Kasumi-1 (cell line): ENCODE data around the gene SCAP.
A peak's percentile ranks its signal among the peaks of the same experiment; 100 is the strongest.
"Not testable (repeated sequence)": the region's sequence is repeated elsewhere in the genome, so short reads cannot be mapped to it uniquely, and the experiment has no call there.

Experiments
- DNase-seq, 2 experiments: peaks; one replicate each; lab custom pipeline; 2025; lab: John Stamatoyannopoulos, UW

Gene SCAP

GRCh38 chr3:47475570-47476329 lies at the start of gene SCAP:
SCAP (minus strand) TSS chr3:47475941; CDS start chr3:47442993, 32,948 bp downstream.
- DNase-seq, result peak; percentile 80 to 87

- DNase-seq, result peak; percentile 30 to 40
These were observed 47.8 kb upstream of the SCAP start for GRCh38 chr3:47523310-47524073.

DNA sequence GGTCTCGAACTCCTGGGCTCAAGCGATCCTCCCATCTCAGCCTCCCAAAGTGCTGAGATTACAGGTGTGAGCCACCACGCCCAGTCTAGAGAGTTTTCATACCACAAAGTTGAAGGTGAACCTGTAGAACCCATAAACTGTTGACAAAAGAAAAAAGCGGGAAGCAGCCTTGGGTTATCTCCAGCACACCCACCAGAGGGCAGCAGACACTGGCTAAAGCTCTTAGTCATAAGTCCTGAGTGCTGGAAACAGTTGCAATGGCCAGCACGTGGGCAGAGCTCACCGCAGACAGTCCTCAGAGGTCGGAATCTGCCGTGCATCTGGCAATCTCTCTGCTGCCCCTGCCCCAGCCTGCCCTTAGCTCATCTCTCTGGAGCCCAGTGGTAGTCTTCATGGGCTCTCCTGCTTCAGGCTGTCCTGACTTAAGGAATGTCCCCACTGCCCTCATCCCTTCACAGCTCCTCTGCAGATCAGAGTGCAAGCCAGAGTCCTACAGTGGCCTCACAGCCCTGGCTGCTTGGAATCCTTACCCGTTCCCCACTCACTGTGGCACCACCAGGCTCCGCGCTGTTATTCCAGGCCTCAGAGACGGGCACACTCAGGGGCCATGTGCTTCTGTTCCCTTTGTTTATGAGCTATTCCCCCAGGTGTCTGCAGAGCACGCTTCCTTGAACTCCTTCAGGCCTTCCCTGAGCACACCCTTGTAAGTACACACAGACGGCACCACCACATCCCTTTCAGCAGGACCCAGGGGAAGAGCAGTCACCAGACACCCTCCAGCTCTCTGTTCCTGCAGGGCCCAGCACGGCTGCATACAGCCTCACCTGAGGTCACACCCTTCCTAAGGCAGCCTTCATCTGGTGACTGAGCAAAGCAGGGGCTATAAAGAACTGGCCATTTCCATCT lies 46.6 kb upstream of the SCAP start:
- DNase-seq, result peak; percentile 90 to 95

GRCh38 chr3:47520756-47521155 lies 45.0 kb upstream of the SCAP start:
- DNase-seq, result no peak

DNA sequence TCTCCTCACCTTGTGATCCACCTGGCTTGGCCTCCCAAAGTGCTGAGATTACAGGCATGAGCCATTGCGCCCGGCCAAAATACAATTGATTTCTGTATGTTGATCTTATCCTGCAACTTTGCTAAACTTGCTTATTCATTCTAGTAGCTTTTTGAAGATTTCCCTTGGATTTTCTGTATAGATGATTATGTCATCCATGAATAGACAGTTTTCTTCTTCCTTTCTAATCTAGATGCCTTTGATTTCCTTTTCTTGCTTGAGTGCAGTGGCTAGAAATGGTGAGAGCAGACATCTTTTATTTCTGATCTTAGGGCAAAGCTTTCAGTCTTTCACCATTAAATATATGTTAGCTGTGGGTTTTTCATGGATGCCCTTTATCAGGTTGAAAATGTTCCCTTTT lies 42.2 kb upstream of the SCAP start:
- DNase-seq, result no peak

GRCh38 chr3:47515864-47516319 lies 40.2 kb upstream of the SCAP start:
- no peak for DNase-seq

DNA sequence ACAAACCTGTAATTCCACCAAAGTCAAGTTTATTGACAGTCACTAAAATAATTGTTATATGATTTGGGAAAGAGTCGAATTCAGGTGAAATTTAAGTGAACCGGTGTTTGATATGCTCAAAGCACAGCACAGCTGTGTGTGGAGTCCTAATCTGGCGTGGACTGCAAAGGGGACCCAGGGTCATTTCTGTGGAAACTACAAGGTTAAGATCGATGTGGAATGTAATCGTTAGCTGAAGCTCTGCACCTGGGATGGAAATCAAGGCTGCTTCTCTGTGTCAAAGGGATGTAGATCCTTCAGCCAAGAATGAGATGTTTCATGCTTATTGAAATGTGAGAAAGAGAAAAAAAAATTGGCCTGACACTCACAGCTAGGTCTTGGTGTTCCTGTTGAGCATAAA lies 39.4 kb upstream of the SCAP start:
- no peak for DNase-seq

DNA sequence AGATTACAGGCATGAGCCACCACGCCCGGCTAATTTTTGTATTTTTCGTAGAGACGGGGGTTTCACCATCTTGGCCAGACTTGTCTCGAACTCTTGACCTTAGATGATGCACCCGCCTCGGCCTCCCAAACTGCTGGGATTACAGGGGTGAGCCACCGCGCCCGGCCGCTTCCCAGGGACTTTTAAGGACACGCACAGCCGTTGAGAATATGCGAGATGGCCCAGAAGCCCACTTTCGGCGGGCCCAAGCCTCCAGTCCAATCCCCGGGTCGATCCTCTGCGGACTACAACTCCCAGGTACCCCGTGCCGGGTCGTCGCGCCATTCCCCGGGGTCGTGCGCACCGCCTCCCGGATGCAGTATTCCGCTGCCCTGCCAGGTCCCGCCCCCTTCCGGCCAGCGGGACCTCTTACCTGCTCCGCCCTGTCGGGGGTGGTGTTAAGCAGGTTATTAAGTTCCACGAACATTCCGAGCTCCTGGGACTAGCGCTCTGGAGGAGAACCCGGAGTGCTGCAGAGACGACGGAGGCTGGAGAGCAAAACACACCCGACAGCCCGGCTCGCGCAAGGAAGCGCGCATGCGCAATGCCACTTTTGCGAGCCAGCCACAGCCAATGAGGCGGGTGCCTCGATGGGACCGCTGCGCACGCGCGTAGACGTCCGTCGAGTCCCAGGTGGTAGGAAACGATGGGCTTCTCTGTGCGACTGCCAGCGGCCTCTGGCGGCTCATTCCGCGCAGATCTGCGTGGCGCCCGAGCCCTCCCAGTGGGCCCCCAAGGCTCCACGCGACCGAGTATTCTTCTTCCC lies 37.6 kb upstream of the SCAP start, which contains the start of gene ELP6:
Gene ELP6 (minus strand): TSS at position 588 of the 805 bp plus-strand sequence. CDS start 122 bp downstream, at position 466.
- DNase-seq, result peak; percentile 95

- DNase-seq, result peak in 1 of 2 experiments; percentile 12
These were observed 36.8 kb upstream of the SCAP start for GRCh38 chr3:47512416-47513124.

DNA sequence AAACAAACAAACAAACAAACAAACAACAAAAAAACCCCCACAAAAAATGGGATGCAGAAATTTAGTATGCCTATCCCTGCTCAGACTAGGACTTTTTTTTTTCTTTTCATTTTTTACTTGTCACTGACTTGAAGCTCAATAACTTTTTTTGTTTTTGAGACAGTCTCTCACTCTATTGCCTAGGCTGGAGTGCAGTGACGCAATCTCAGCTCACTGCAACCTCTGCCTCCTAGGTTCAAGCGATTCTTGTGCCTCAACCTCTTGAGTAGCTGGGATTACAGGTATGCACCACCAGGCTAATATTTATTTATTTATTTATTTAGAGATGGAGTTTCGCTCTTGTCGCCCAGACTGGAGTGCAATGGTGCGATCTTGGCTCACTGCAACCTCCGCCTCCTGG lies 29.5 kb upstream of the SCAP start:
- not testable (repeated sequence) for DNase-seq

GRCh38 chr3:47504113-47504512 lies 28.4 kb upstream of the SCAP start:
- DNase-seq, result no peak

GRCh38 chr3:47503033-47503432 lies 27.3 kb upstream of the SCAP start:
- DNase-seq, result no peak

DNA sequence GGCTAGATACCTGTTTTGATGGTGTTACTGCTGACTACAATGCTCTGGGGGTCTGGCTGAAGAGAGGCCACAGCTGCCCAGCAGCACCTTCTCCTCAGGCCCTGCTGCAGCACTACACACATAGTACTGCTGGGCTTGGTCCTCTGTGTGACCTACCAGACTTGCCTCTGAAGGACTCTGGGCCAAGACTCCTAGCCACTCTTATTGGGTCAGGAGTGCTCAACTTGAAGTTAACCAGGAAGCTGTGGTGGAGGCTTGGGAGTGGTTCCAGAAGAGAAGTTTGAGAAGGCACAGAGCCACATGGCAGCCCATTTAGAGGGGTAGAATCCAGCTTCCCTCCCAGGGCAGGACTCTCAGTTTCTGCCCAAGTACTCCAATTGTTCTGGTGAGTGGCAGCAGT lies 21.2 kb upstream of the SCAP start:
- no peak for DNase-seq

DNA sequence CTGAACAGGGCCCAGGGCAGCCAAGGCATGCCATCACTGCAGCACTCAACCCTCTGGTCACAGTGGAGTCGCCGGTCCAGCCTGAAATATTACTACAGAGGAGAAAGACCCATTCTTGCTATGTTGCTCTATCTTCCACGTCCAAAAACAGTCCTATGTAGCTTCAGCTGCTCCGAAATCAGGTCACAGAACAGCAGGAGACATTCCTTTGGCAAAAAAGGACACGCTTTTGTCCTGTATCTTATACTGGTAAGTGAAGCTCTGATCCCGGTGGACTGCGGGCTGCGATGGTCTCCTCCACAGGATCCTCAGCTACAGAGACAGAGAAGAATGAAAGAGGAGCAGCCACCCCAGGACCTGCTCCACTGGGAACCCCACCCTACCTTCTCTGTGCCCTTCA lies 20.1 kb upstream of the SCAP start:
- DNase-seq, result no peak

- no peak for DNase-seq
These were observed 19.4 kb upstream of the SCAP start for GRCh38 chr3:47495111-47495510.

GRCh38 chr3:47491777-47492176 lies 16.0 kb upstream of the SCAP start:
- DNase-seq, result no peak

DNA sequence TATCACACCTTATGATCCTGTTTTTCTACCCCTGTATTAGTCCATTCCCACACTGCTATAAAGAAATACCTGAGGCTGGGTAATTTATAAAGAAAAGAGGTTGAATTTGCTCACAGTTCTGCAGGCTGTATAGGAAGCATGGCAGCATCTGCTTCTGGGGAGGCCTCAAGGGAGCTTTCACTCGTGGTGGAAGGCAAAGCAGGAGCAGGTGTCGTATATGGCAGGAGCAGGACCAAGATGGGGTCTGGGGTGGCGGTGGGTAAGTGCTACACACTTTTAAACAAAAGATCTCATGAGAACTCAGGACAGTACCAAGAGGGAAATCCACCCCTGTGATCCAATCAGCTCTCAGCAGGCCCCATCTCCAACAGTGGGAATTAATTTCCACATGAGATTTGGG lies 15.4 kb upstream of the SCAP start:
- DNase-seq, result no peak

- no peak for DNase-seq
These were observed 11.5 kb upstream of the SCAP start for GRCh38 chr3:47487265-47487664.

DNA sequence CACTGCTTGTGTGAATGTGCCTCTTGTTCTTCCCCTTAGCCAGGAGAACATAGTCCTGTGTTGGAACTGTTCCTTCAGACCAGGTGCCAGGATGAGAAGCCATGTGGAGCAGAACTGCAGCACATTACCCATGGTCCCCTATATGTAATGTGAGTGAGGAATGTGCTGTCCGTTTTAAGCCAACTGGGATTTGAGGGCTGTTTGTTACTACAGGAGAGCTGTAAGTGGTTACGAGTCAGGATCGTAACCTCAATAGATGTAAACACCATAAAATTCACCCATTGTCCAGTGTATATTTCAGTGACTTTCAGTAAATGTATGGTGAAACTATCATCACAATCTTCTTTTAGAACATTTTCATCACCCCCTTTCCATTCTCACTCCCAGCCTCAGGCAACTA lies 10.1 kb upstream of the SCAP start:
- no peak for DNase-seq

DNA sequence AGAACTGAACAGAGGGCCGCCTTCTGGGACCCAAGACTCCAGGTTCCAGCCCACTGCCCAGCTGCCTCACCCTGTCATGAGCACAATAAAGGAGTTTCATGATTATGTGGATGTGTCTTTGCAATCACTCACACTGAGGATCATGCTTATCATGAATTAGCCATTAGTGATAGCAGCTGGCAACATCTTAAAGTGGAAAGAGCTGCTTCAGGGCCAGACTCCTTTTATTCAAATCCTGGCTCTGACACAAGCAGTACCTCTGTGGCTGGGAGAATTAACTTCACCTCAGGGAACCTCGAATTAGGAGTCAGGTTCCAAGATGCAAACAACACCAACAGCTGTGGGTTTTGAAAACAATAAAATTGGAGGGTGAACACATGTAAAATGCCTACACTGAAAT lies 6.6 kb upstream of the SCAP start:
- no peak for DNase-seq

- not testable (repeated sequence) for DNase-seq
These were observed 6.0 kb upstream of the SCAP start for GRCh38 chr3:47481763-47482162.
